DMS 273 treated with DMSO at 0.1 percent for 48 hours (cell line): Measurements from ENCODE around the gene ATP6V0E1.

ENCODE experiments used
- DNase-seq: peaks from one replicate; lab custom pipeline; 2025; lab: John Stamatoyannopoulos, UW

The ATP6V0E1 gene

DNA sequence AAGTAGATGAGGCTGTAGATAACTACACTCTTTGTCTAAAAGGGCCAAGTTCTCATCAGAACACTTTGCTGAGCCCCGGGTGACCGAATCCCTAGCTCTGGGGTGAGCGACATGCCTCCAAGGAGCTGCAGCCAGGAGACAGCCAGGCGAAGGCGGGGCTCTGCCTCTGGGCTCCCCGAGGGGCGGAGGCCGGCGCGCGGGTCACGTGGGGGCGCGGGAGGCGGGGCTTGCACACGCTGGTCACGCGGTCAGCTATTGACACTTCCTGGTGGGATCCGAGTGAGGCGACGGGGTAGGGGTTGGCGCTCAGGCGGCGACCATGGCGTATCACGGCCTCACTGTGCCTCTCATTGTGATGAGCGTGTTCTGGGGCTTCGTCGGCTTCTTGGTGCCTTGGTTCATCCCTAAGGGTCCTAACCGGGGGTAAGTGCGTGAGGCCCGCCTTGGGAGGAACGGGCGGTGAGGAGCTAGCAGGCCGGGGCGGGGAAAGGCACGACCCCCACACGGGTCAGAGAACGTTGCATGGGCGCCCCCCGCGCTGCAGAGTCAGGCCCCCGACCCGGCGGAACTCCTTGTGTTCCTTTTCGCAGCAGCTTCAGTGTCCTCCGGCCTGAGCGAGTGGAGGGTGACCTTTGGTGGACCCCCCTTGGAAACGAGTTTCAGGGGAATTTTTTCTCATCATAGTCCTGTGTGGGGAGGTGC, at the start of gene ATP6V0E1:
ATP6V0E1 (plus strand) TSS at position 230 of the 702 bp plus-strand sequence; CDS start at position 320, 90 bp downstream.
- DNase-seq: peak; percentile 86

GRCh38 chr5:172935096-172935495, 48.5 kb upstream of the ATP6V0E1 start:
- no peak for DNase-seq

GRCh38 chr5:172936401-172936800, 47.2 kb upstream of the ATP6V0E1 start:
- DNase-seq: no peak

GRCh38 chr5:172939071-172939470, 44.5 kb upstream of the ATP6V0E1 start:
- peak; percentile 35 for DNase-seq

DNA sequence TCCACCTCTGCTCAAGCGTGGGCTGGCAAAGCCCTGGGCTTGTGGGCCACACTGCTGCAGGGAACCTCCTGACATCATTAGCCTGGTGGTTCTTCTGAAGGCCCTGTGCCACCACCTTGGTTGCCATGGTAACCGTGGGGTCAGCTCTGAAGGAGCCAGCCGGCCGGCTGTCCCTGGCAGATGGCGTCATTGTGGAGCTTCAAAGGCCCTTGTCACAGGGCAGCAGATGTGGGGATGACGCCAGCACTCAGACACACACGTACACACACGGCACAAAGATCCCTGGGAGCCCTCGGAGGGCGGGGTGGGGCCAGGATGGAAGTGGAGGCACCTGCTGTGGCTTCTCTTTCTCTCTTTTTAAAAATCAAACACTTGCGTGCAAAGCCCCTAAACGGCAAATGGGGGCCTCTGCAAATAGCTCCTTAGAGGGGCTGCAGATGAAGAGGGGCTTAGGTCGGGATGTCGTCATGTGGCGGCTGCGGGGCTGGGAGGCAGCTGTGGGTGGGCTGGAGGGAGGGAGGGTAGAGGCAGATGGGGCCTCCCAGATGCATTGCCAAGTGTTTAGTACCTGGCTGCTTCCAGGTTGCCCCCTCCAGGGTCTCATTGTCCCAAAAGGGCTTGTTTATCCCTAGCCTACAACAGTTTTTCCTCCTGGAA, 43.8 kb upstream of the ATP6V0E1 start:
- peak; percentile 89 for DNase-seq

DNA sequence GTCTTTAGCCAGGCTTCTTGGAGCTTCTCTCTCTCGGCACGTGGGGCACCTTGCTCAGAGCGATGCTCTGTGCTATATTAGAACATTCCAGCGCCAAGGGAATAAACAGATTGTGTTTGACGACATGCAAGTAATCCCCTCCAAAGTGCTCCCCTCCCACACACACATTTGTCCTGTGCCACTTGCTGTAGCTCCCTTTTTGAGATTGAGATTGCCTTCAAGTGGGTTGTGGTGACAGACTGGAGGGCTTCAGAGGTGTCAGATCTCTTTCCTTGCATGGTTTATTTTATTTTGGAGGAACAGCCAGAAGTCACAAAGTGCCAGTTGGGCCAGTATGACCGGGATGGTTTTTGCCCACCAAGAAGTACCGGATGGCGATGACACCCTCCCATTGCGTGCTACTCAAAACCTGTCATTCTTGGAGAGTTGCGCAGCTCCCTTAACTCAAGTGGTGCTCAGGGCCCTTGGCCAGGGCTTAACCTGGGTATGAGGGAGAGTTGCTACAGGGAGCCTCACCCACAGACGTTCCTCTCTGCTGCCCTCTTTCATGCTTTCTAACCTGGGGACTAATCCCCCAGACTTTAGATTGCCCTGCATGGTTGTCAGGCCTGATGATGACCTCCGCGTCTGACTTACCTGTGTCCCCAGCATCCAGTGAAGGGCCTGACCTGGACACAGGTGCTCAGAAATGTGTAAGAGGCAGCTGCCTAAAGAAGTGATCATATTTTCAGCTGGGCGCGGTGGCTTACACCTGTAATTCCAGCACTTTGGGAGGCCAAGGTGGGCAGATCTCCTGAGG, 43.1 kb upstream of the ATP6V0E1 start:
- peak; percentile 40 for DNase-seq

DNA sequence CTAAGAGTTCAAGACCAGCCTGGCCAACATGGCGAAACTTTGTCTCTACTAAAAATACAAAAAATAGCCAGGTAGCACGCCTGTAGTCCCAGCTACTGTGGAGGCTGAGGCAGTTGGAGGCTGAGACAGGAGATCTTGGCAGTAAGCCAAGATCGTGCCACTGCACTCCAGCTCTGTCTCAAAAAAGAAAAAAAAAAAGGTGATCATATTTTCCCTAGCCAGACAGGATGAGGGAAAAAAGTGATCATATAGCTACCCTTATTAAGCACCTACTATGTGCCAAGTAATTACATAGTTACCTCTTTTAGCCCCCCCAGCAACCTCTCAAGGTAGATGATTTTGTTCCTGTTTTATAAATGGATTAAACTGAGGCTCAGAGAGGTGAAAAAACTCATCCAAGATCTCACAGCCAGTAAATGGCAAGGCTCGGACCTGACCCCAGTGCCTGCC, 42.5 kb upstream of the ATP6V0E1 start:
- DNase-seq: no peak

DNA sequence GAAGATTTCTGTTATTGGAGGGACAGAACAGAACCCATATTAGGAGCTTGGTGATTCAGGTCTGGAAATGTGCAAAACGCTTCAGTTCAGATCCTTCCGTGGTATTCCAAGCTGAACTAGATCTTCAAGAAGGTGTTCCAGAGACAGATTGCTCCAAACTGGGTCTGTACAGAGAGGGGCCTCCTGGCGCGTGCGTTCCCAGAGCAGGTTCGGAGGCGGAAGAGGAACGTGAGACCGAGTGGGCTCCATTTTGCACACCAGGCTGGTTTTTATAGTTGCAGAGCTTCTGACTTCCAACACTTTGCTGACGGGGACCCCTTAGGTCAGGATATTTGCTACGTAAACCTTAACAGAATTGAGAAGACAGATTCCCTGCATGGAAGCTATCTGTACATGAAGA, 41.0 kb upstream of the ATP6V0E1 start:
- DNase-seq: no peak

DNA sequence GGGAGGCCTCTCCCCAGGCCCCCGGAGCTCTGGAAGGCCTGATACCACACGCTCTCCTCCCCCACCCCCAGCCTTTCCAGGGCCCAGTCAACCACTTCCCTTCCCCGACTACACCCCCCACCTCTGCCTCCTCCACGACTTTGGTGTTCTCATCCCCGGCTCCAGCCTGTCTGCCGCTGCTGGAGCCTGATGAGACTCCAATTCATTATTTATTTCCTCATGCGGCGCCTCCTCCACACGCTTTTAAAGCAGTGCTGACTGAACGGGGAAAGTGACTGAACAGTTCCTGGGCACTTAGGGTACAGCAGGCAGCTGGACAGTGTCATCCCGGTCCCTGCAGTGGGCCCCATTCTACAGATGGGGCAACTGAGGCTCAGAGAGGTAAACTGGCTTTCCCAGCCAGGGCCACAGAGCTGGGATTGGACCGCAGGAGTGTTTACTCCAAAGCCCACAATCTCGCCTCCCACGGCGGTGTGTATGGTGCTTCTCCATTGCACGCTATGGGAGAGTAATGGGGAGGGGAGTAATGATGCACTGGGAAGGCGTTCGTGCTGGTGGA, 40.2 kb upstream of the ATP6V0E1 start:
- peak; percentile 24 for DNase-seq

DNA sequence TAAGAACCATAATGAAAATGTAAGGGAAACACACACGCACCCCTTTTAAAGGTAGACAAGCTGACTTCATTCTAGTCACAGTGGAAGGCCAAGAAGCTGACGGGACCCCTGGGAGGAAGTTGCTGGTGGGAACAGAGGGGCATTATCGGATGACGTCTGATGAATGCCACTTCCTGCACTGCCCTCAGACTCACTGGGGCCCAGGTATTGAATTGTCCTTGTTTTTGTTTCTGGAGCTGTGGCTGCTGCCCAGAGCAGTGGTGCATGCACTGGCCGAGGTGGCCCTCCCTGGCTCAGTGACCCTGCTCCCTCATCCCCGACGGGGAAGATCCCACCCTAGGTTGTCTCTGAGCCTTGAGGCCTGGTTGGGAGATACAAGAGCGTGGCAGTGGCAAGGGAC, 39.7 kb upstream of the ATP6V0E1 start:
- DNase-seq: no peak

- no peak for DNase-seq
Observed at GRCh38 chr5:172944741-172945140, 38.8 kb upstream of the ATP6V0E1 start.

DNA sequence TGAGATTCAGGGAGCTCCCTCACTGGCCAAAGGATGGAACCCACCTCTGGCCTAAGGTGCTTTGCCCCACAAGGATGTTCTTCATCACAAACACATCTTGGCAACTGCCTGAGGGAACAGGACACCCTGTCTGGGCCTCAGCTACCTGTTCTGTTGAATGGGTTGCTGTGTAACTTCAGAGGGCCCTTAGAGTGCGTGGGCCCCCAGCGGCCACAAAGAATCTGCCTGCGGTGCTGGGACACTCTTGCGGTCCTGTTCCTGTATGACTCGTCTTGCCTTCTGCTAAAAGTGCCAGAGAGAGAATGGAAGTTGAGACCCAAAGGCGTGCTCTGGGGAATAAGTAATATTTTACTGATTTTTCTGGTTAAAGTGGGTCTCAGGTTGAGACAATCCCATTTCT, 38.4 kb upstream of the ATP6V0E1 start:
- DNase-seq: no peak

DNA sequence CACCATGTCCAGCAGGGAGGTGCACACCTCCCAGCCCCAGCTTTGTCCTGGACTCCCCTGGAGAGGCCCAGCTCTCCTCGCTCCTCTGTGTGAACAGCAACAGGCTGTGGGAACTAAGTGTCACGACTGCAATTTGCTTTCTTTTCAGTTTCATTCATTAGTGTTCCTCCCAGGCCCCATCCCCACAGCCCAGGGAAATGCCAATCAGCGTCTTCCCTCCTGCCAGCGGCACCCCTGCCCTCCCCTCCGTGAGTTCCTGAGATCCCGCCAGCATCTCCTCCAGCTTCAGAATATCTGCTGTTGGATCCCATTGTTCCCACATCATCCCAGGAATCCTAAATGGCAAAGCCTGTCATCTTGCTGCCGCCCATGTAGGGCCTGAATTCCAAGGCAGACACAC, 37.4 kb upstream of the ATP6V0E1 start:
- DNase-seq: no peak

- DNase-seq: no peak
Observed at GRCh38 chr5:172949426-172949825, 34.1 kb upstream of the ATP6V0E1 start.

DNA sequence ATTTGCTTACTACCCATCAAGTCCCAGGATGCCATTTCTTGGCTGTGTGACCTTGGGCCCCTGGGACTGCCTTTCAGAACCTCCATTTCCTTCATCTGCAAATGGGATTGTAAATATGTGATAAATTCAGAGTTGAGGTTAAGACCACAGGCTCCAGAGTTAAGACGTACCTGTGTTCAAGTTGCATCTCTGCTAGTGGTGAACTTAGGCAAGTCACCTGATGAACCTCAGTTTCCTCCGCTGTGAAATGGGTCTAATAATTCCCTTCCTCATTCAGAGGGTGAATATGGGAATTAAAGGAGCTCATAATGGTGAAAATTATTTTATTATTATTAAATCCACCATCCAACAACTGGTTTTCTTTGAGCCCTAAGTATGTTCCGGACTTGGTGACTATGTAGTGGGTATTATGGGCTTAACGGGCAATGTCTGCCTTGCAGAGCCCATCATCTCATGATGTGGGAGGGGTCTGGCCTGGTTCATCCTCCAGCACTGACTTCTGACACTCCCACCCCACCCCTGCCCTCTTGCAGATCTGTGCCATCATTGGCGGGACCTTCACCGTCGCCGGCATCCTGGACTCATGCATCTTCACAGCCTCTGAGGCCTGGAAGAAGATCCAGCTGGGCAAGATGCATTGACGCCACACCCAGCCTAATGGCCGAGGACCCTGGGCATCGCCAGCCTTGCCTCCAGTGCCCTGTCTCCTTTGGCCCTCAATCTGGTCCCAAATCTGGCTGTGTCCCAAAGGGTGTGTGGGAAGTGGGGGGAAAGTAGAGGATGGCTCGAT, 33.2 kb upstream of the ATP6V0E1 start:
- no peak for DNase-seq

GRCh38 chr5:172951371-172952033, 32.1 kb upstream of the ATP6V0E1 start:
- no peak for DNase-seq

- DNase-seq: no peak
Observed at GRCh38 chr5:172952034-172952511, 31.5 kb upstream of the ATP6V0E1 start.

DNA sequence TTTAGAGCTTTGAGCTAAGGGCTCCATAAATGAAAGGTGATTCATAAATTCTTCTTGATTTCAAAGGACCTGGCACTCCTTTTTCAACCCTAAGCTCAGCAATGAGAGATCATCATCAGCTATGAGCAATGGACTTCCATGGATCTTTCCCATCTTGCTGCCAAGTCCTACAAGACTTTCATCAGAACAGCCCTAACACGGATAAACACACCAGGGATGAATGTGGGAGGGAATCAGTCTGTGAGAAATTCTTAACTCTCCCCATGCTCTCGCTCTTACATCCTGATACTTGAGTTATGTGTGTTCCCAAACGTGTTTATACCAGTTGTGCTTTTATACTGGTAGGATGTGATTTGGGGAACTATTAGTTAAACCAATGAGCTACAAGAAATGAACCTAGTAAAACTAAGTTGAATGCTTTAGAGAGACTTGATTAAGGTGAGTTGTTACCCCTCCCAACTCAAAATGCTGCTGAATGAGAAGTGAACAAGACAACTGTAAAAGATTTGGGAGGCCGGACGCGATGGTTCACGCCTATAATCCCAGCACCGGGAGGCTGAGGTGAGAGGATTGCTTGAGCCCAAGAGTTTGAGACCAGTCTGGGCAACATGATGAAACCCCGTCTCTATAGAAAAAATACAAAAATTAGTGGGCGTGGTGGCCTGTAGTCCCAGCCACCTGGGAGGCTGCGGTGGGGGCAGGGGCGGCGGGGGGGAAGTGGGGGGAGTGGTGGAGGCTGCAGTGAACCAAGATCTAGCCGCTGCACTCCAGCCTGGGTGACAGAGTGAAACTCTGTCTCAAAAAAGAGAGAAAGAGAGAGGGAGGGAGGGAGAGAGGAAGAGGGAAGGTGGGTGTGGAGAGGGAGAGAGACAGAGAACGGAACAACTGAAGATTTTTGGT, 29.5 kb upstream of the ATP6V0E1 start:
- no peak for DNase-seq

DNA sequence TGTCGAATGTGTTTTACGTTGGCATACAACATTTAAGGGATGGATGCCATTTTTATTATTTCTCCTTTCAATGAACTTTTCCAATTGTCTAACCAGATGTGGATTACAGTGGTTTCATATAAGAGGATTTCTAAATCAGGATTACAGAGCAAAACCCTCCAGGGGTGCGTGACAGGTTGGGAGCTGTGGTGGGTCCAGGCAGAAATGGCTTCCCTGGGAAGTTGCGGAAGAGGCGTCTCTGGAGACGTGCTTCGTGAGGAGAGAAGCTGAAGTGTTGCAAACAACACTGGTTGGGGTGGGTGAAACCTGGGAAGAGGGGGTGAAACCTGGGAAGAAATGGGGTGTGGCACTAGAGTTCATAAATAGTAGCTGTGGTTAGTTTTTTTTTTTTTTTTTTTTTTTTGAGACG, 28.8 kb upstream of the ATP6V0E1 start:
- no peak for DNase-seq

DNA sequence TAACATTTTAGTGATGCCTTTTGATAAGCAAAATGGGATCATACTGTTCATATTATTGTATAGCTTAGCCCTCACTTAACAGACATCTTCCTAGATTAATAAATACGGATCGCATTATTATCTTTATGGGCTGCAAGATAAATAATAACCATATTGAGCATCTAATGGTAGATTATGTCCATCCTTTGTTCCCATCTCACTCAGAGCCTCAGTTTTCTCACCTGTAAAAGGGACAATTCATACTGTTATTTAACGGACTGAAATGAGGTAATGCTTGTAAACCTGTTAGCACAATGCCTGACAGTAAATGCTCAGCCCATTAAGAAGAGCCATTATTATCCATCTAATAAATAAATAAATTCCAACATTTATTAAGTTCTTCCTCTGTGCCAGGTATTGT, 27.3 kb upstream of the ATP6V0E1 start:
- DNase-seq: no peak
